Measurements from ENCODE around the gene CBR3.

CBR3 gene

GRCh38 chr21:36186506-36187399 lies 51.9 kb downstream of the CBR3 start:
- no peak for DNase-seq

GRCh38 chr21:36188081-36188681 lies 53.3 kb downstream of the CBR3 start:
- no peak for DNase-seq

DNA sequence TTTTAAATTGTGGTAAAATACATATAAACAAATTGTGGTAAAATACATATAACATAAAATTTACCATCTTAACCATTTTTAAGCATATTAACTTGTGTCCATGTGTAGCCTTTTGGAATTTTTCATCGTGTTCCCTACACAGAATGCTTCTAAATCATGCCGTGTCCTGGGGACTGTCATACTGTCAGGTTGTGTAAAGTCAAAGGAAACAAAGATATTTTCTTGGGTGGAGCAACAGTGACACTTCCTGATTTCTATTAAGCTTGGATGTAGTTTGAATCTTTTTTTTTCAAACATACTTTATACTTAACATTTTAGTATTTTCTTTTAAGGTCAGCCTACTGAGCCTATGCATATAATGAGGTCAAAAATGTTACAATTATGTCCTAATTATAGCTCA lies 54.1 kb downstream of the CBR3 start:
- DNase-seq: no peak

DNA sequence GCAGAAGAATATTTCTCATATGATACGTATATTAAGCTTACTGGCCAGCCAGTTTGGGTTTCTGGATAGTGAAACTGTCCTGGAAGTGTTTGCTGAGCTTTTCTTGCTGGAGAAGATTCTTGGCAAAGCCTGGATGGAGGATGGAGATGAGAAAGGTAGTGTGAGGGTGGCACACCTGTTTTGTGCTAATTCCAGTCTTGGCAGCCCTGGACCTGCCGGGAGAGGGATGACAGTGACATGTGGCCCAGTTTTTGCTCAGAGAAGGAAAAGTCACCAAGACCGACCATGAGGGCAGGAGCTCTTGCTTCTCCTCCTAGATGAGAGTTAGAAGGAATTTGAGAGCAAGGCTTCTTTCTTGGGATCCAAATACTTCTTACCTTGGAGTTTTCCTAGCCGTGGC lies 55.9 kb downstream of the CBR3 start:
- no peak for DNase-seq

DNA sequence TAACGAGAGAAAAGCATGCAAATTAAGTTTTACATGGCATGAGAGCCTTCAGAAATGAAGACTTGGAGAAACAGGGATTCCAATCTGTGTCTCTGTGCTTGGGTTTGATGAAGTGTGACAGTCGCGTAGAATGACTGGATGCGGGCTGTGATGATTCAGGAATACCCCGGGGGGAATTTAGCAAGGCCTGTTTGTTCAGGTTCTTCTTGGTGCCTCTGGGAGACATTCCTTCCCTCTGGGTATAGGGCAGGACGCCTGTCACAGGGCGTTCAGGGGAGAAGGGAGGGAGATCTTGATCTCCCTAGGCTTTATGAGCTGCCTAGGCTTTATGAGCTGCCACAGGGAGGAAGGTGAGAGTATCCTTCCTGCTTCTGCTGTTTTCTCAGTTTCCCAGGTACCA lies 58.3 kb downstream of the CBR3 start:
- DNase-seq: no peak

DNA sequence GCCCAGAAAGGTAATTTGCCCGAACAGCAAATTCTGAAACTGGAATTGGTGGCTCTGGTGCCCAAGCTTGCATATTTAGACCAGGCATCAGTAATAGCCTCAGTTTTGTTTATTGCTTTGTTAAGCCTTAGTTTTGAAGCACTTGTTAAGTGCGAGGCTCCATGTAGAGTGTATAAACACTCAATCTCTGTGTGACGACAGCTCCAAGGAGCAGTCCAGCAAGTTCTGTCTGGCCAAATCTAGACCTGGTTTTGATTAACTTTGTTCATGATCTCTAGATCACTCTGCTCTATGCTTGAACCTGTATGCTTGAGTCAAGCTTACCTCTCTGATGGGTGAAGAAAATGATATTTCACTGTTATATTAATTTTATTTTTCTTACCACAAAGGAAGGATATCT lies 59.1 kb downstream of the CBR3 start:
- no peak for DNase-seq

DNA sequence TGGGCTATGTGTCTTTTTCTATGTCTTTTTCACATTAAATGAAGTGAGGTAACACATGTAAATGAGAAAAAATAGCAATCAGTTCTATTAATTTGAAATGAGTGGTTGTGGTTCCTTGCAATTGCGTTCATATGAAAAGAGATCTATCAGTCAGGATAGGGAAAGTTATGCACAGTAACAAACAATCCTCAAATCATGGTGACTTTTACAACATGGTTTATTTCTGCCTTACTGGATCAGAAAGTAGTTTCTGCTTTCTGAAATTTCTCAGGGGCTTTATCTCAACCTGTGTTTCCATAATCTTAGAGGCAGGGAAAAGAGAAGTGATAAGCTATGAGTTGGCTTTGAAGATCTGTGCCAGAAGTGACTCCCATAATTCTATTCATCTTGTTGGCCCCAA lies 60.7 kb downstream of the CBR3 start:
- no peak for DNase-seq

Measured in NCI-H187 (cell line).